ENCODE data around the gene CNTD1.

CNTD1 gene

GRCh38 chr17:42845556-42845917 is 46.9 kb downstream of the CNTD1 start:
- H3K4me2 ChIP-seq (ENCODE audit: low read length) = no peak overlapping the region
- peaks cover 37 to 42% of the 10 kb centered on the region in 2 experiments for H3K36me3 ChIP-seq (ENCODE audit: control insufficient read depth in 1 of 2, insufficient read depth in 2 of 2, low read length in 2 of 2)
- H3K4me3 ChIP-seq (ENCODE audit: low read depth, low read length) = no peak overlapping the region
- H3K14ac ChIP-seq (ENCODE audit: low read length) = no peak overlapping the region
- no peak overlapping the region for H4K12ac ChIP-seq (ENCODE audit: low read depth, low read length)
- no peak overlapping the region for H2BK12ac ChIP-seq (ENCODE audit: low read length)
- H4K8ac ChIP-seq (ENCODE audit: low read depth, low read length) = no peak overlapping the region
- no peaks in the 10 kb centered on the region for H3K27me3 ChIP-seq (ENCODE audit: insufficient read depth, low read length)
- H2AK5ac ChIP-seq (ENCODE audit: low read length) = no peak overlapping the region
- no peak overlapping the region for H2BK5ac ChIP-seq (ENCODE audit: low read depth, low read length, poor library complexity)
- H3K9ac ChIP-seq (ENCODE audit: low read length) = no peak overlapping the region
- H3K9me3 ChIP-seq (ENCODE audit: insufficient read depth, low read depth, low read length) = no peaks in the 10 kb centered on the region
- no peaks in the 10 kb centered on the region for H3K79me2 ChIP-seq (ENCODE audit: control insufficient read depth, insufficient read depth, low read length, poor library complexity)
- no peak overlapping the region for H2AFZ ChIP-seq (ENCODE audit: insufficient read depth, low read length, poor library complexity)
- WGBS (ENCODE audit: extremely low coverage, insufficient coverage, insufficient read length) = no CpG with 5 or more reads among the region's 12 CpGs
- no peak overlapping the region for H3K23ac ChIP-seq (ENCODE audit: low read length)
- H2BK120ac ChIP-seq (ENCODE audit: insufficient read depth, low read length, poor library complexity) = no peak overlapping the region
- no peak overlapping the region for H3K27ac ChIP-seq (ENCODE audit: low read depth, low read length)
- no peak overlapping the region for H3K18ac ChIP-seq (ENCODE audit: low read length)
- H3K4ac ChIP-seq (ENCODE audit: low read depth, low read length) = no peak overlapping the region
- DNase-seq = no peak
- H4K91ac ChIP-seq (ENCODE audit: low read depth, low read length) = no peak overlapping the region
- no peaks in the 10 kb centered on the region for H3K79me1 ChIP-seq (ENCODE audit: low read length)
- no peaks in the 10 kb centered on the region for H3K4me1 ChIP-seq (ENCODE audit: control insufficient read depth in 1 of 2, insufficient read depth in 2 of 2, low read length in 2 of 2)

DNA sequence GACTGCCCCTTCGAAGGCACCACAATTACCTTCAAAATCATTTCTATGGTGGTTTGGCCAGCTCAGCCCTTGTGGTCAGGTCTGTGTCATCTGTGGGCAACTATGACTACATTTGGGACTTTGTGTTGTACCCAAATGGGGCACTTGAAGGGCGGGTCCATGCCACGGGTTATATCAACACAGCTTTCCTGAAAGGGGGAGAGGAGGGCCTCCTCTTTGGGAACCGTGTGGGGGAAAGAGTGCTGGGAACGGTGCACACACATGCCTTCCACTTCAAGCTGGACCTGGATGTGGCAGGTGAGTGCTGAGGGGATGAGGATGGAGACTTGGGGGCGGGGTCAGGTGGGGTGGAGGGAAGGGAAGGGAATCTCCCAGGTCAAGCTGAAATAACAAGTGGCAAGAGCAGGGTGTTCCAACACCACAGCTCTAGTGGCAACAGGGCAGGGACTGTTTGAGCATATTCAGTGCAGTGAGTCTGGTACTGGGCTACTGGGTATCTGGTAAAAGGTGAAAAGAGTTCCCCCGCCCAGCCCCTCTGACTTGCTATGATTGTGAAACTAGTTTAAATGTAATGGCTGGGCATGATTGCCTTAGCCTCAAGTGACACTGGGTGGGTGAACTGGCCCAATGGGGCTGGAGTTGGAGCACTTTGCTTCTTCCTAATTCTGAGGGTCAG is 47.4 kb downstream of the CNTD1 start:
- no CpG with 5 or more reads among the region's 7 CpGs for whole genome bisulfite sequencing (ENCODE audit: extremely low coverage, insufficient coverage, insufficient read length)
- H3K27me3 ChIP-seq (ENCODE audit: insufficient read depth, low read length) = no peaks in the 10 kb centered on the region
- H3K79me2 ChIP-seq (ENCODE audit: control insufficient read depth, insufficient read depth, low read length, poor library complexity) = no peaks in the 10 kb centered on the region
- no peaks in the 10 kb centered on the region for H3K9me3 ChIP-seq (ENCODE audit: insufficient read depth, low read depth, low read length)
- no peak overlapping the region for H4K8ac ChIP-seq (ENCODE audit: low read depth, low read length)
- no peak overlapping the region for H2BK5ac ChIP-seq (ENCODE audit: low read depth, low read length, poor library complexity)
- peaks cover 36 to 40% of the 10 kb centered on the region in 2 experiments for H3K36me3 ChIP-seq (ENCODE audit: control insufficient read depth in 1 of 2, insufficient read depth in 2 of 2, low read length in 2 of 2)
- no peak overlapping the region for H2BK12ac ChIP-seq (ENCODE audit: low read length)
- H3K4me3 ChIP-seq (ENCODE audit: low read depth, low read length) = no peak overlapping the region
- no peak overlapping the region for H3K4me2 ChIP-seq (ENCODE audit: low read length)
- H2BK120ac ChIP-seq (ENCODE audit: insufficient read depth, low read length, poor library complexity) = no peak overlapping the region
- no peaks in the 10 kb centered on the region for H3K79me1 ChIP-seq (ENCODE audit: low read length)
- DNase-seq = no peak
- no peak overlapping the region for H4K91ac ChIP-seq (ENCODE audit: low read depth, low read length)
- H3K18ac ChIP-seq (ENCODE audit: low read length) = no peak overlapping the region
- no peak overlapping the region for H3K27ac ChIP-seq (ENCODE audit: low read depth, low read length)
- H2AFZ ChIP-seq (ENCODE audit: insufficient read depth, low read length, poor library complexity) = no peak overlapping the region
- no peak overlapping the region for H2AK5ac ChIP-seq (ENCODE audit: low read length)
- H3K9ac ChIP-seq (ENCODE audit: low read length) = no peak overlapping the region
- no peak overlapping the region for H3K4ac ChIP-seq (ENCODE audit: low read depth, low read length)
- no peak overlapping the region for H3K14ac ChIP-seq (ENCODE audit: low read length)
- H3K4me1 ChIP-seq (ENCODE audit: control insufficient read depth in 1 of 2, insufficient read depth in 2 of 2, low read length in 2 of 2) = no peaks in the 10 kb centered on the region
- no peak overlapping the region for H4K12ac ChIP-seq (ENCODE audit: low read depth, low read length)
- no peak overlapping the region for H3K23ac ChIP-seq (ENCODE audit: low read length)

GRCh38 chr17:42846594-42847280 is 48.1 kb downstream of the CNTD1 start:
- Histone ChIP-seq H4K12ac (ENCODE audit: low read depth, low read length) (no peak overlapping the region), H4K91ac (ENCODE audit: low read depth, low read length) (no peak overlapping the region), H2AK5ac (ENCODE audit: low read length) (no peak overlapping the region), H3K79me1 (ENCODE audit: low read length) (no peaks in the 10 kb centered on the region), H3K27ac (ENCODE audit: low read depth, low read length) (no peak overlapping the region), H3K9me3 (ENCODE audit: insufficient read depth, low read depth, low read length) (no peaks in the 10 kb centered on the region), H3K36me3 (ENCODE audit: control insufficient read depth in 1 of 2, insufficient read depth in 2 of 2, low read length in 2 of 2) (peaks cover 33 to 34% of the 10 kb centered on the region in 2 experiments), H2BK12ac (ENCODE audit: low read length) (no peak overlapping the region), H3K4me1 (ENCODE audit: control insufficient read depth in 1 of 2, insufficient read depth in 2 of 2, low read length in 2 of 2) (no peaks in the 10 kb centered on the region), H3K18ac (ENCODE audit: low read length) (no peak overlapping the region), H2BK120ac (ENCODE audit: insufficient read depth, low read length, poor library complexity) (no peak overlapping the region), H3K79me2 (ENCODE audit: control insufficient read depth, insufficient read depth, low read length, poor library complexity) (no peaks in the 10 kb centered on the region), H3K4me2 (ENCODE audit: low read length) (no peak overlapping the region), H3K23ac (ENCODE audit: low read length) (no peak overlapping the region), H3K9ac (ENCODE audit: low read length) (no peak overlapping the region), H4K8ac (ENCODE audit: low read depth, low read length) (no peak overlapping the region), H3K27me3 (ENCODE audit: insufficient read depth, low read length) (no peaks in the 10 kb centered on the region), H3K14ac (ENCODE audit: low read length) (no peak overlapping the region), H3K4ac (ENCODE audit: low read depth, low read length) (no peak overlapping the region), H3K4me3 (ENCODE audit: low read depth, low read length) (no peak overlapping the region), H2AFZ (ENCODE audit: insufficient read depth, low read length, poor library complexity) (no peak overlapping the region), H2BK5ac (ENCODE audit: low read depth, low read length, poor library complexity) (no peak overlapping the region)
- WGBS (ENCODE audit: extremely low coverage, insufficient coverage, insufficient read length) = no CpG with 5 or more reads among the region's 9 CpGs
- peak; percentile 12 to 15 for DNase-seq

DNA sequence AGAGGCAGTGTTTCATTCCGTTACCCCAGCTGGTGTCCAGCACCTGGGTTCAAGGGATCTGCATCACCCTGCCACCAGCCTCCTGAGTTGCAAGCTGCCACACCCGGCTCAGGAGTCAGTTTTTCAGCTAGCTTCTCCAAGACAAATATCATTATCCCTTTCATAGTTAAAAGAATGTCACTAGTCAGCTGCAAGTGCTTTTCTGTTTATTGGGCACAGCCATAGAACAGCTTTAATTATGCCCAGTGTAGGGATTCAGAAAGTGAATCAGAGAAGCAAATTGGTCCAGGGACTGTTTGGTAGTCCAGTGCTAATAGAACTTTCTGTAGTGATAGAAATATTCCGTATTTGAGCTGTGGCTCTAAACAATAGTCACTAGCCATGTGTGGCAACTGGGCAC is 49.4 kb downstream of the CNTD1 start:
- Histone ChIP-seq H3K27me3 (ENCODE audit: insufficient read depth, low read length) (no peaks in the 10 kb centered on the region), H2AK5ac (ENCODE audit: low read length) (no peak overlapping the region), H3K4ac (ENCODE audit: low read depth, low read length) (no peak overlapping the region), H3K79me2 (ENCODE audit: control insufficient read depth, insufficient read depth, low read length, poor library complexity) (no peaks in the 10 kb centered on the region), H3K27ac (ENCODE audit: low read depth, low read length) (no peak overlapping the region), H3K4me1 (ENCODE audit: control insufficient read depth in 1 of 2, insufficient read depth in 2 of 2, low read length in 2 of 2) (no peaks in the 10 kb centered on the region), H2BK12ac (ENCODE audit: low read length) (no peak overlapping the region), H3K23ac (ENCODE audit: low read length) (no peak overlapping the region), H2BK5ac (ENCODE audit: low read depth, low read length, poor library complexity) (no peak overlapping the region), H3K9ac (ENCODE audit: low read length) (no peak overlapping the region), H3K36me3 (ENCODE audit: control insufficient read depth in 1 of 2, insufficient read depth in 2 of 2, low read length in 2 of 2) (peaks cover 24% of the 10 kb centered on the region in 2 experiments), H3K18ac (ENCODE audit: low read length) (no peak overlapping the region), H4K91ac (ENCODE audit: low read depth, low read length) (no peak overlapping the region), H3K14ac (ENCODE audit: low read length) (no peak overlapping the region), H2AFZ (ENCODE audit: insufficient read depth, low read length, poor library complexity) (no peak overlapping the region), H4K8ac (ENCODE audit: low read depth, low read length) (no peak overlapping the region), H3K4me2 (ENCODE audit: low read length) (no peak overlapping the region), H3K4me3 (ENCODE audit: low read depth, low read length) (no peak overlapping the region), H3K79me1 (ENCODE audit: low read length) (no peaks in the 10 kb centered on the region), H4K12ac (ENCODE audit: low read depth, low read length) (no peak overlapping the region), H3K9me3 (ENCODE audit: insufficient read depth, low read depth, low read length) (no peaks in the 10 kb centered on the region), H2BK120ac (ENCODE audit: insufficient read depth, low read length, poor library complexity) (no peak overlapping the region)
- DNase-seq = no peak
- no CpG with 5 or more reads among the region's 3 CpGs for WGBS (ENCODE audit: extremely low coverage, insufficient coverage, insufficient read length)

Data from trophoblast cell (in vitro differentiated cells and primary cell).